Measurements from ENCODE around the gene TRAF3IP3.

- no peak for TF ChIP-seq EZH2 (IDR thresholded peaks at IDR 0.05; ENCODE audit: borderline replicate concordance, insufficient read depth, low read length, poor library complexity, severe bottlenecking)
- TF ChIP-seq TAF1 (IDR thresholded peaks at IDR 0.05; ENCODE audit: low read depth) = no peak
- no peak for TF ChIP-seq CTCF (IDR thresholded peaks at IDR 0.05; ENCODE audit: poor library complexity, severe bottlenecking)
- TF ChIP-seq POLR2AphosphoS5 (IDR thresholded peaks at IDR 0.05) = no peak
Observed at GRCh38 chr1:209769171-209769904, 13.5 kb downstream of the TRAF3IP3 start.

All from neural cell (in vitro differentiated cells).